ENCODE data around the gene TMEM269.

TMEM269 gene

DNA sequence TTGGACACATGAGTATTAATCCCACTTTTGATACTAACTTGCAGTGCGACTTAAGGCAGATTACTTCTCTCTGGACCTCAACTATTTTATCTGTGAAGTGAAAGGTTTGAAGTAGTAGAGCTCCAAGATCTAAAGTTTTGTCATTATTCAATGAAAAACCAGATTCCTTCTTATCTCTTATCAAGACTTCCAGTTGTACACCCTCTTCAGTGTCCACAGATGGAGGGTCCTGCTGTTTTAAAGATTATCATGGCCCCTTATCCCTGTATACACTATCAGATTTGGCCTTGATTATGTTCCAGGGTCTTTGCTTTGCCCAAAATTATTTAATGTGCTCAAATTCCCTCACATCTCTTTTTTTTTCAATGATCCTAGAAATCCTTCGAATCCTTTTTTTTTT, 16.6 kb upstream of the TMEM269 start (continued):
- TF ChIP-seq ZNF26 (tag by site-specific recombination; IDR thresholded peaks at IDR 0.05) = no peak

DNA sequence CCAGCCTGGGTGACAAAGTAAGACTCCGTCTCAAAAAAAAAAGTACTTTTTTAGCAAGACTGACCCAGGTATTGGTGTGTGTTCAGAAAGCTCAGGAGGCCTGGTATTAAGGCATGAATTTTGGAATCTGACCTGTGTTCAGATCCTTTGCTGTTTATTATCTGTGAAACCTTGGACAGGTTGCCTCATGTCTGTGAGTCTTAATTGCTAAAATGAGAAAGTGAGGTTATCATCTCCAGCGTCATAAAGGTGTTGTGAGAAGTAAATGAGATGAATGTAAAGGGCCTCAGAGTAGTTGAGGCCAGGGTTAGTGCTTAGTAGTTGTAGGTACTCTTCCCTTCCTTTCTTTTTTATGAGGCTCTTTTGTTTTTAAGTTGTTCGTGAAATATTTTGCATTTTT, 15.0 kb upstream of the TMEM269 start:
- no peaks in the 10 kb centered on the region for H3K4me1 ChIP-seq (ENCODE audit: control insufficient read depth, insufficient read depth, low read length)
- no peak overlapping the region for H3K27ac ChIP-seq (ENCODE audit: extremely low read depth, low read depth, low read length)
- TF ChIP-seq ZNF645 (tag by site-specific recombination; IDR thresholded peaks at IDR 0.05) (no peak), FEZF1 (tag by site-specific recombination; IDR thresholded peaks at IDR 0.05) (no peak), ZNF335 (tag by site-specific recombination; conservative IDR thresholded peaks at IDR 0.05) (0 out of 2 replicates have a peak, but pooled peaks have one; percentile 0), ZNF426 (tag by site-specific recombination; IDR thresholded peaks at IDR 0.05) (no peak), ZNF37A (tag by site-specific recombination; IDR thresholded peaks at IDR 0.05) (no peak), ZNF138 (tag by site-specific recombination; IDR thresholded peaks at IDR 0.05; ENCODE audit: borderline replicate concordance) (no peak), ZNF585B (tag by site-specific recombination; IDR thresholded peaks at IDR 0.05) (no peak)
- ChIA-PET POLR2A (interaction anchor here (0.7 kb wide), 1 partner anchor 16 kb away, joined by 3 read pairs; no protein-coding TSS in a partner anchor), CTCF (interaction anchor here (4.7 kb wide), 1 partner anchor 8 kb away, joined by 19 read pairs; no protein-coding TSS in a partner anchor)
- H3K36me3 ChIP-seq (ENCODE audit: control insufficient read depth in 2 of 2, insufficient read depth in 1 of 2, low read length in 2 of 2) = peaks cover 17 to 28% of the 10 kb centered on the region in 2 experiments; a peak in 2 of 3 replicates
- H3K9me3 ChIP-seq (ENCODE audit: control insufficient read depth, insufficient read depth, low read depth, low read length) = no peaks in the 10 kb centered on the region
- no peak overlapping the region for H3K4me3 ChIP-seq (ENCODE audit: low read depth, low read length)

GRCh38 chr1:42773420-42773819, 11.4 kb upstream of the TMEM269 start:
- CTCF ChIA-PET = interaction anchor here (0.9 to 2.2 kb wide), 2 partner anchors 15 to 300 kb away, joined by 4 to 10 read pairs; no protein-coding TSS in a partner anchor
- TF ChIP-seq MEIS1 (CRISPR knock-in tag; IDR thresholded peaks at IDR 0.05; ENCODE audit: borderline replicate concordance) (no peak), ZNF114 (tag by site-specific recombination; IDR thresholded peaks at IDR 0.05) (no peak), ZFP3 (tag by site-specific recombination; IDR thresholded peaks at IDR 0.05; ENCODE audit: low read depth) (no peak), HOXD13 (CRISPR knock-in tag; IDR thresholded peaks at IDR 0.05; ENCODE audit: borderline replicate concordance) (no peak), INSM2 (tag by site-specific recombination; IDR thresholded peaks at IDR 0.05) (no peak)
- POLR2A ChIA-PET = interaction anchor here (0.6 kb wide), 1 partner anchor 9 kb away, joined by 3 read pairs; no protein-coding TSS in a partner anchor
- Histone ChIP-seq H3K4me3 (ENCODE audit: low read depth, low read length) (no peak overlapping the region), H3K4me1 (ENCODE audit: control insufficient read depth, insufficient read depth, low read length) (no peaks in the 10 kb centered on the region), H3K36me3 (ENCODE audit: control insufficient read depth in 2 of 2, insufficient read depth in 1 of 2, low read length in 2 of 2) (peaks cover 20 to 64% of the 10 kb centered on the region in 2 experiments; a peak in 2 of 3 replicates), H3K9me3 (ENCODE audit: control insufficient read depth, insufficient read depth, low read depth, low read length) (no peaks in the 10 kb centered on the region), H3K27ac (ENCODE audit: extremely low read depth, low read depth, low read length) (no peak overlapping the region)

DNA sequence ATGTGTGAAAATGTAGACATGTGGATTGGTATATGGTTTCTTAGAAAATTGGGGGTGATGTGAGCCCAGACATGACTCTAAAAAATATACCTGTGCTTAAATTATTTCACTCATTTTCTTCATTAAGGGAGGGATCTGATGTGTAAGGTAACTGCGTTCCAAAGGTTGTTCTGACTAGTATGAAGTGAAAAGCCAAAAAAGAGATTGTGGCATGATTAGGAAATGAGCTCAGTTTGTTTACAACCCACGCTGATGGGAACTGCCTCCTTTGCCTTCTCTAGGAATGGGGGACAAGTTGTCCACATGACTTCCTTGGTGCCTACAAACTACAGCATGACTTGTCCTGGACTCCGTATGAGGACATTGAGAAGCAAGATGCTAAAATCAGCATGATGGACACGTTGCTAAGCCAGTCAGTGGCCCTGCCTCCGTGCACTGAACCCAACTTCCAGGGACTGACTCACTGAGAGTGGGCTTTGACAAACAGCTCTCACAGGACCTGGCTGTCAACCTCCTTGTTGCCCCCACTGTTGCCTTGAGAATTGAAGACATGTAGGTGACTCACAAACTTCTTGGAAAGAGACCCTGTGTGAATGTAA, 9.8 kb upstream of the TMEM269 start:
- Histone ChIP-seq H3K4me1 (ENCODE audit: control insufficient read depth, insufficient read depth, low read length) (no peaks in the 10 kb centered on the region), H3K9me3 (ENCODE audit: control insufficient read depth, insufficient read depth, low read depth, low read length) (no peaks in the 10 kb centered on the region), H3K36me3 (ENCODE audit: control insufficient read depth in 2 of 2, insufficient read depth in 1 of 2, low read length in 2 of 2) (peaks cover 20 to 73% of the 10 kb centered on the region in 2 experiments; a peak in 2 of 3 replicates), H3K27ac (ENCODE audit: extremely low read depth, low read depth, low read length) (no peak overlapping the region), H3K4me3 (ENCODE audit: low read depth, low read length) (no peak overlapping the region)
- ChIA-PET CTCF (interaction anchor here (0.6 to 2.2 kb wide), 2 partner anchors 298 to 1237 kb away, joined by 4 to 10 read pairs; no protein-coding TSS in a partner anchor), POLR2A (interaction anchor here (0.6 kb wide), 1 partner anchor 218 kb away, joined by 8 read pairs; no protein-coding TSS in a partner anchor)
- TF ChIP-seq HOXC10 (CRISPR knock-in tag; IDR thresholded peaks at IDR 0.05) (no peak), ZSCAN18 (tag by site-specific recombination; IDR thresholded peaks at IDR 0.05) (no peak), GLI2 (tag by site-specific recombination; IDR thresholded peaks at IDR 0.05; ENCODE audit: borderline replicate concordance, low read depth) (no peak), ZFP3 (tag by site-specific recombination; IDR thresholded peaks at IDR 0.05; ENCODE audit: low read depth) (no peak), ZNF426 (tag by site-specific recombination; IDR thresholded peaks at IDR 0.05) (no peak), ZNF311 (tag by site-specific recombination; IDR thresholded peaks at IDR 0.05; ENCODE audit: borderline replicate concordance) (no peak), OSR2 (tag by site-specific recombination; IDR thresholded peaks at IDR 0.05) (no peak), ZNF24 (tag by site-specific recombination; IDR thresholded peaks at IDR 0.05) (no peak), ZNF423 (tag by site-specific recombination; IDR thresholded peaks at IDR 0.05) (no peak), FEZF1 (tag by site-specific recombination; IDR thresholded peaks at IDR 0.05) (no peak), GLIS1 (tag by site-specific recombination; IDR thresholded peaks at IDR 0.05) (no peak), ZNF76 (tag by site-specific recombination; IDR thresholded peaks at IDR 0.05; ENCODE audit: borderline replicate concordance, low read depth) (no peak), ZNF621 (tag by site-specific recombination; IDR thresholded peaks at IDR 0.05) (no peak), TRIM28 (IDR thresholded peaks at IDR 0.05; ENCODE audit: borderline replicate concordance, low read length) (no peak)
